HCT116 (cell line): ENCODE data around the gene SDC1. TPM values are rescaled to one million over a fixed set of nuclear protein-coding genes. Genes with fewer than 3 reads are reported as not detected.

ENCODE experiments used
- ATAC-seq: fragments of 200-7000 bp; cut with Tn5 transposase; 2 replicates; pipeline ENCODE4 v1.9.1; 2020; ENCODE audit warnings: mild to moderate bottlenecking, moderate library complexity
- BruUV-seq: library from RNA; stranded (reverse); fragments of 400-500 nt; replicated peaks from 2 replicates; lab custom pipeline; 2021; lab: Mats Ljungman, UMichigan
- CTCF ChIA-PET: fragments of 300-600 bp; sonication (Branson Sonifier 250); formaldehyde crosslinking; loops from one replicate; lab custom pipeline; 2021; ENCODE audit warnings: antibody characterized with exemption; lab: Charles Lee
- POLR2A ChIA-PET: fragments of 300-600, 350-600 bp; sonication (Branson Sonifier 250); formaldehyde crosslinking; loops from one replicate; lab custom pipeline; 2021; ENCODE audit warnings: antibody characterized with exemption; lab: Charles Lee
- RAD21 ChIA-PET, 2 experiments: fragments of 300-600 bp; sonication (Branson Sonifier 250); formaldehyde crosslinking; loops; one replicate each; lab custom pipeline; 2023; ENCODE audit warnings: low total read pairs in 2 of 2; ENCODE audit not compliant: uncharacterized antibody in 2 of 2, unreplicated experiment in 2 of 2, low non-redundant PET in 1 of 2; lab: Charles Lee
- DNase-seq: peaks from one replicate; pipeline ENCODE4 v3.0.0-alpha.2; 2010; ENCODE audit warnings: low read depth, low spot score
- H2AFZ ChIP-seq: fragments of 200-600 bp; shearing (Covaris generic), sonication (generic); 2 replicates; pipeline ENCODE4 v1.6.1; 2017; ENCODE audit warnings: low read depth, mixed run types, mixed read lengths, antibody characterized with exemption, low read length; ENCODE audit not compliant: poor library complexity, severe bottlenecking
- H3K27ac ChIP-seq: 2 replicates; pipeline ENCODE4 v1.5.1; 2012; ENCODE audit warnings: low read depth, low read length
- H3K27me3 ChIP-seq: fragments of 200-600 bp; sonication (generic); 2 replicates; pipeline ENCODE4 v1.6.1; 2016; ENCODE audit warnings: mixed run types, low read length, mixed read lengths; ENCODE audit not compliant: insufficient read depth
- H3K36me3 ChIP-seq, 2 experiments: fragments of 200-500 bp in 1 of 2; fragments of 200-600 bp in 1 of 2; sonication (Bioruptor generic) in 1 of 2; sonication (generic) in 1 of 2; 2 replicates each; pipeline versions ENCODE4 v1.5.1 to v1.6.1; 2014 to 2016; ENCODE audit warnings: low read length in 2 of 2, inconsistent platforms in 1 of 2, mixed read lengths in 1 of 2, mixed run types in 1 of 2; ENCODE audit not compliant: insufficient read depth in 2 of 2, control insufficient read depth in 1 of 2
- H3K4me1 ChIP-seq, 2 experiments: fragments of 200-600 bp in 1 of 2; sonication (generic) in 1 of 2; 2 replicates each; pipeline versions ENCODE4 v1.5.1 to v1.6.1; 2012 to 2017; ENCODE audit warnings: low read length in 2 of 2, inconsistent platforms in 1 of 2, mild to moderate bottlenecking in 1 of 2, mixed read lengths in 1 of 2, mixed run types in 1 of 2, moderate library complexity in 1 of 2; ENCODE audit not compliant: insufficient read depth in 2 of 2, control insufficient read depth in 1 of 2
- H3K4me2 ChIP-seq: fragments of 200-600 bp; sonication (generic); 2 replicates; pipeline ENCODE4 v1.6.1; 2017; ENCODE audit warnings: mixed run types, low read length, mixed read lengths
- H3K4me3 ChIP-seq, 2 experiments: fragments of 200-600 bp in 1 of 2; sonication (generic) in 1 of 2; replicated peaks in 1 of 2; 2 replicates each; pipeline ENCODE4 v1.5.1; 2011 to 2016; ENCODE audit warnings: low read length in 2 of 2, control low read depth in 1 of 2, low read depth in 1 of 2, mild to moderate bottlenecking in 1 of 2, mixed read lengths in 1 of 2, mixed run types in 1 of 2
- H3K79me2 ChIP-seq: fragments of 200-600 bp; sonication (generic); 2 replicates; pipeline ENCODE4 v1.6.1; 2017; ENCODE audit warnings: mild to moderate bottlenecking, mixed run types, low read length, moderate library complexity, mixed read lengths; ENCODE audit not compliant: insufficient read depth
- H3K9ac ChIP-seq: fragments of 200-600 bp; sonication (generic); 2 replicates; pipeline ENCODE4 v1.6.1; 2016; ENCODE audit warnings: low read length, mixed read lengths
- H3K9me2 ChIP-seq: fragments of 200-600 bp; sonication (generic), shearing (Covaris generic); 2 replicates; pipeline ENCODE4 v1.6.1; 2017; ENCODE audit warnings: mixed run types, mild to moderate bottlenecking, moderate library complexity; ENCODE audit not compliant: insufficient read depth
- H3K9me3 ChIP-seq, 2 experiments: fragments of 200-500 bp in 1 of 2; fragments of 200-600 bp in 1 of 2; sonication (Bioruptor generic) in 1 of 2; sonication (generic) in 1 of 2; 2 replicates each; pipeline ENCODE4 v1.6.1; 2014 to 2017; ENCODE audit warnings: low read length in 2 of 2, mixed read lengths in 2 of 2, inconsistent platforms in 1 of 2, low read depth in 1 of 2, mild to moderate bottlenecking in 1 of 2, mixed run types in 1 of 2, moderate library complexity in 1 of 2; ENCODE audit not compliant: control insufficient read depth in 1 of 2, insufficient read depth in 1 of 2
- H4K20me1 ChIP-seq: fragments of 200-600 bp; sonication (generic), shearing (Covaris generic); 2 replicates; pipeline ENCODE4 v1.6.1; 2017; ENCODE audit warnings: mixed run types, mild to moderate bottlenecking, moderate library complexity; ENCODE audit not compliant: insufficient read depth
- CEBPB ChIP-seq: IDR thresholded peaks from 2 replicates; pipeline ENCODE4 v1.6.1; 2012; ENCODE audit warnings: low read depth
- RAD21 ChIP-seq: IDR thresholded peaks from 2 replicates; pipeline ENCODE4 v1.6.1; 2012; ENCODE audit warnings: low read depth, mild to moderate bottlenecking
- SP1 ChIP-seq: IDR thresholded peaks from 2 replicates; pipeline ENCODE4 v1.6.1; 2012; ENCODE audit warnings: low read depth
- TCF7L2 ChIP-seq: IDR thresholded peaks from 2 replicates; pipeline ENCODE4 v1.7.0; 2011; ENCODE audit warnings: borderline replicate concordance, inconsistent platforms; ENCODE audit not compliant: insufficient read depth, insufficient read length; ENCODE audit errors: extremely low read depth
- YY1 ChIP-seq: IDR thresholded peaks from 2 replicates; pipeline ENCODE4 v1.6.1; 2011; ENCODE audit warnings: low read length, low read depth, moderate library complexity, mild to moderate bottlenecking; ENCODE audit not compliant: insufficient replicate concordance; ENCODE audit errors: extremely low read depth
- ZNF274 ChIP-seq: fragments of 200-500 bp; sonication (Bioruptor generic); IDR thresholded peaks from 2 replicates; pipeline ENCODE4 v1.6.1; 2014; ENCODE audit warnings: mild to moderate bottlenecking, low read depth, low read length, inconsistent platforms
- intact Hi-C: fragments of 100-400 bp; cut with micrococcal nuclease; formaldehyde crosslinking; loops from 2 replicates; pipeline ENCODE4 v1.10.0; 2022
- total RNA-seq: library from RNA; stranded (reverse); gene quantifications from one replicate; pipeline ENCODE4 v1.2.1, GENCODE V29; 2021; ENCODE audit not compliant: unreplicated experiment
- TF ChIP-seq, protein P1 (sequence below): IDR thresholded peaks from 2 replicates; pipeline ENCODE4 v1.6.1; 2012
- TF ChIP-seq, protein P2 (sequence below): IDR thresholded peaks from 2 replicates; pipeline ENCODE4 v1.6.1; 2011; ENCODE audit warnings: mild to moderate bottlenecking, low read length, moderate library complexity; ENCODE audit not compliant: insufficient replicate concordance; ENCODE audit errors: extremely low read depth

The SDC1 gene
- total RNA-seq, 1 experiment from 2014 or later: 32.0 TPM

DNA sequence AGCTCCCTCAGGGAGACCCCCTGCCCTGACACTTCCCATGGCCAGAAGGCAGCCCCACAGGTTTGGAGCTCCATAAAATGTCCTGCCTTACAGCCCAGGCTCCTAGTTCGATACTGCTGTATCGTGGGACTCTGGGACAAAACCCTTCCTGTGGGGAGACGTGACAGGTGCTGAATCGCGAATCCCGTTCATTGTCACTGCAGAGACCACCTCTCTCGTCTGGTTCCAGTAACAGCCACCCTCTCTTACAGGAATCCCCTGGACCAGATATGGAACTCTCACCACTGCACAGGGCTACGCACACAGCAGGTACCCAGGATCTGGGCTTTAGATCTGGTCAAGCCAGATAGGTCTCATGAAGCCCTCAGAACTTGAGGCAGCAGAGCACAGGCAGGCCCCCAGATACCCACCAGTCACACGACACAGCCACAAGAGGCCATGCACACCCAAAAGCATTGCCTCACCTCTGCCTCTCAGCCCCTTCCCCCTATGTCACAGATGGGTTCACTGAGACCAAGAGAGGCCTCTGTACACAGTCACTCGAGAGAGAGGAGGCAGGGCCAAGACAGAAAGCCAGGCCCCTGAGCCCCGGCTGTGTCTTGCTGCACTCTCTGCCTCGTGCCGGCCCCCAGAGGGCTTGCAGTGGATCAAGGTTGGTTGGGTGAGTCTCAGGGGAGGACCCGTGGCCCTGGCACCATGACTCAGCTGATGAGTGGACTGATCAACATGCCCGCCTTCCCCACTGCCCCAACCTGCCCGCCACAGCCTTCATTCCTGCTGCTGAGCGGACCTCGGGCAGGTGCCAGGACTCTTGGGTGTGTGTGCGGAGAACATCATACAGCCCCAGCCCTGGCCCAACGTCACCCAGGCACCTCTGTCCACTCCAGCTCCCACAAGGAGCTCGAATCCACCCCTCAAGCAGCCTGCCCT is 7.6 kb downstream of the SDC1 start:
- Histone ChIP-seq H3K9me2 (no peaks in the 10 kb centered on the region), H3K4me3 (no peak overlapping the region), H2AFZ (no peak overlapping the region), H3K27me3 (no peaks in the 10 kb centered on the region), H3K4me2 (no peak overlapping the region), H3K4me1 (peaks cover 8 to 36% of the 10 kb centered on the region in 2 experiments), H3K36me3 (no peaks in the 10 kb centered on the region), H3K9me3 (no peaks in the 10 kb centered on the region), H4K20me1 (no peaks in the 10 kb centered on the region), H3K79me2 (peaks cover 34% of the 10 kb centered on the region), H3K9ac (no peak overlapping the region), H3K27ac (no peak overlapping the region; the same call in 1 of the 2 replicates)
- intact Hi-C loops: no loop called here
- ChIA-PET POLR2A (no interaction called here), RAD21 (no interaction called here), CTCF (no interaction called here)
- TF ChIP-seq, protein P1, sequence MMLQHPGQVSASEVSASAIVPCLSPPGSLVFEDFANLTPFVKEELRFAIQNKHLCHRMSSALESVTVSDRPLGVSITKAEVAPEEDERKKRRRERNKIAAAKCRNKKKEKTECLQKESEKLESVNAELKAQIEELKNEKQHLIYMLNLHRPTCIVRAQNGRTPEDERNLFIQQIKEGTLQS: no peak
- TF ChIP-seq TCF7L2 (no peak), CEBPB (no peak), RAD21 (no peak), YY1 (no peak), ZNF274 (no peak), SP1 (no peak)
- TF ChIP-seq, protein P2, sequence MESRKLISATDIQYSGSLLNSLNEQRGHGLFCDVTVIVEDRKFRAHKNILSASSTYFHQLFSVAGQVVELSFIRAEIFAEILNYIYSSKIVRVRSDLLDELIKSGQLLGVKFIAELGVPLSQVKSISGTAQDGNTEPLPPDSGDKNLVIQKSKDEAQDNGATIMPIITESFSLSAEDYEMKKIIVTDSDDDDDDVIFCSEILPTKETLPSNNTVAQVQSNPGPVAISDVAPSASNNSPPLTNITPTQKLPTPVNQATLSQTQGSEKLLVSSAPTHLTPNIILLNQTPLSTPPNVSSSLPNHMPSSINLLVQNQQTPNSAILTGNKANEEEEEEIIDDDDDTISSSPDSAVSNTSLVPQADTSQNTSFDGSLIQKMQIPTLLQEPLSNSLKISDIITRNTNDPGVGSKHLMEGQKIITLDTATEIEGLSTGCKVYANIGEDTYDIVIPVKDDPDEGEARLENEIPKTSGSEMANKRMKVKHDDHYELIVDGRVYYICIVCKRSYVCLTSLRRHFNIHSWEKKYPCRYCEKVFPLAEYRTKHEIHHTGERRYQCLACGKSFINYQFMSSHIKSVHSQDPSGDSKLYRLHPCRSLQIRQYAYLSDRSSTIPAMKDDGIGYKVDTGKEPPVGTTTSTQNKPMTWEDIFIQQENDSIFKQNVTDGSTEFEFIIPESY: no peak
- BruUV-seq: no TSS peak
- ATAC-seq (peak; percentile 20; the same call in 1 of the 2 replicates), DNase-seq (no peak)
